SK-N-SH (cell line): Measurements from ENCODE around the gene SMPD3. TPM values are rescaled to one million over a fixed set of nuclear protein-coding genes. Genes with fewer than 3 reads are reported as not detected.

Experiments
- CTCF ChIA-PET: fragments of 300-600, 350-600 bp; formaldehyde crosslinking; extraction: SDS; loops from one replicate; lab custom pipeline; 2021; lab: Yijun Ruan, JAX
- POLR2A ChIA-PET: fragments of 350-600 bp; sonication (Branson Sonifier 250); formaldehyde crosslinking; extraction: SDS; loops from one replicate; lab custom pipeline; 2020; ENCODE audit warnings: antibody characterized with exemption, inconsistent platforms; lab: Yijun Ruan, JAX
- DNase-seq: peaks from one replicate; pipeline ENCODE4 v3.0.0; 2012
- H2AFZ ChIP-seq: fragments of 200-600 bp; sonication (generic); 2 replicates; pipeline ENCODE4 v1.8.1; 2016; ENCODE audit warnings: antibody characterized with exemption, mild to moderate bottlenecking, low read depth
- H3F3A ChIP-seq: fragments of 200-600 bp; sonication (generic); replicated peaks from 2 replicates; pipeline ENCODE3; 2016; ENCODE audit warnings: antibody characterized with exemption, mild to moderate bottlenecking; ENCODE audit not compliant: insufficient read depth
- H3K27ac ChIP-seq, 2 experiments: fragments of 200-500 bp in 1 of 2; fragments of 200-600 bp in 1 of 2; sonication (Bioruptor generic) in 1 of 2; sonication (generic), shearing (Covaris generic) in 1 of 2; 2 replicates each; pipeline versions ENCODE4 v1.5.1 to v1.6.1; 2014 to 2016; ENCODE audit warnings: low read depth in 2 of 2, inconsistent platforms in 1 of 2, low read length in 1 of 2, mild to moderate bottlenecking in 1 of 2, mixed read lengths in 1 of 2
- H3K27me3 ChIP-seq: fragments of 200-600 bp; sonication (generic), shearing (Covaris generic); 2 replicates; pipeline ENCODE4 v1.6.1; 2016; ENCODE audit warnings: mixed run types; ENCODE audit not compliant: insufficient read depth
- H3K36me3 ChIP-seq, 2 experiments: fragments of 200-500 bp in 1 of 2; fragments of 200-600 bp in 1 of 2; sonication (Bioruptor generic) in 1 of 2; sonication (generic) in 1 of 2; replicated peaks in 1 of 2; 2 replicates each; pipeline versions ENCODE3 to v1.5.1; 2014 to 2016; ENCODE audit warnings: low read length in 1 of 2, mild to moderate bottlenecking in 1 of 2; ENCODE audit not compliant: insufficient read depth in 2 of 2, control insufficient read depth in 1 of 2
- H3K4me1 ChIP-seq, 2 experiments: fragments of 200-500 bp in 1 of 2; fragments of 200-600 bp in 1 of 2; sonication (Bioruptor generic) in 1 of 2; sonication (generic), shearing (Covaris generic) in 1 of 2; 2 replicates each; pipeline versions ENCODE4 v1.5.1 to v1.6.1; 2014 to 2016; ENCODE audit warnings: low read depth in 1 of 2, low read length in 1 of 2, mixed run types in 1 of 2; ENCODE audit not compliant: insufficient read depth in 2 of 2, control insufficient read depth in 1 of 2
- H3K4me2 ChIP-seq: fragments of 200-600 bp; sonication (generic), shearing (Covaris generic); 2 replicates; pipeline ENCODE4 v1.6.1; 2017; ENCODE audit warnings: mixed run types
- H3K4me3 ChIP-seq, 2 experiments: fragments of 200-500 bp in 1 of 2; fragments of 200-600 bp in 1 of 2; sonication (Bioruptor generic) in 1 of 2; sonication (generic), shearing (Covaris generic) in 1 of 2; 2 replicates each; pipeline versions ENCODE4 v1.5.1 to v1.8.1; 2014 to 2016; ENCODE audit warnings: low read depth in 2 of 2, inconsistent platforms in 1 of 2, low read length in 1 of 2, mild to moderate bottlenecking in 1 of 2, mixed read lengths in 1 of 2, moderate library complexity in 1 of 2
- H3K79me2 ChIP-seq: fragments of 200-600 bp; sonication (generic); 2 replicates; pipeline ENCODE4 v1.8.1; 2017; ENCODE audit warnings: mild to moderate bottlenecking; ENCODE audit not compliant: insufficient read depth
- H3K9ac ChIP-seq: fragments of 200-600 bp; sonication (generic); 2 replicates; pipeline ENCODE4 v1.6.1; 2017; ENCODE audit warnings: mixed run types
- H3K9me2 ChIP-seq: fragments of 200-600 bp; sonication (generic); 2 replicates; pipeline ENCODE4 v1.6.1; 2017; ENCODE audit warnings: mixed run types
- H3K9me3 ChIP-seq: fragments of 200-600 bp; sonication (generic); 2 replicates; pipeline ENCODE4 v1.6.1; 2017; ENCODE audit warnings: mixed run types, mild to moderate bottlenecking, moderate library complexity
- H4K20me1 ChIP-seq: fragments of 200-600 bp; sonication (generic); 2 replicates; pipeline ENCODE4 v1.6.1; 2017; ENCODE audit warnings: mild to moderate bottlenecking, mixed run types; ENCODE audit not compliant: insufficient read depth
- CHD2 ChIP-seq: fragments of 150-350 bp; IDR thresholded peaks from 2 replicates; pipeline ENCODE4 v1.6.1; 2018; ENCODE audit warnings: low read length; ENCODE audit not compliant: partially characterized antibody
- CTCF ChIP-seq: fragments of 200-600 bp; sonication (generic); IDR thresholded peaks from 2 replicates; pipeline ENCODE4 v1.6.1; 2017; ENCODE audit warnings: antibody characterized with exemption, mild to moderate bottlenecking, moderate library complexity
- ELF1 ChIP-seq: IDR thresholded peaks from 2 replicates; pipeline ENCODE4 v1.4.0; 2012
- FOSL2 ChIP-seq: IDR thresholded peaks from 2 replicates; pipeline ENCODE4 v1.4.0; 2012; ENCODE audit warnings: low read depth, mild to moderate bottlenecking, moderate library complexity, borderline replicate concordance
- FOXM1 ChIP-seq: IDR thresholded peaks from 2 replicates; pipeline ENCODE4 v1.4.0; 2012; ENCODE audit warnings: low read depth, mild to moderate bottlenecking
- GABPA ChIP-seq: IDR thresholded peaks from 2 replicates; pipeline ENCODE4 v1.4.0; 2012; ENCODE audit warnings: low read depth, mild to moderate bottlenecking
- JUND ChIP-seq: IDR thresholded peaks from 2 replicates; pipeline ENCODE4 v1.4.0; 2012
- POLR2AphosphoS5 ChIP-seq: IDR thresholded peaks from 2 replicates; pipeline ENCODE4 v1.6.1; 2012; ENCODE audit warnings: low read depth, low read length
- RCOR1 ChIP-seq: fragments of 150-350 bp; IDR thresholded peaks from 2 replicates; pipeline ENCODE4 v1.6.1; 2017; ENCODE audit warnings: antibody characterized with exemption, low read length
- RFX5 ChIP-seq: IDR thresholded peaks from 2 replicates; pipeline ENCODE4 v1.6.1; 2012; ENCODE audit warnings: mild to moderate bottlenecking, improper control_type of control experiment, low read length
- RXRA ChIP-seq: IDR thresholded peaks from 2 replicates; pipeline ENCODE4 v1.4.0; 2012; ENCODE audit warnings: low read depth, mild to moderate bottlenecking, borderline replicate concordance
- SMC3 ChIP-seq: IDR thresholded peaks from 2 replicates; pipeline ENCODE4 v1.6.1; 2012; ENCODE audit warnings: low read depth, low read length, improper control_type of control experiment
- TEAD4 ChIP-seq: IDR thresholded peaks from 2 replicates; pipeline ENCODE4 v1.4.0; 2012; ENCODE audit warnings: mild to moderate bottlenecking, borderline replicate concordance; ENCODE audit not compliant: insufficient read depth
- USF1 ChIP-seq: IDR thresholded peaks from 2 replicates; pipeline ENCODE4 v1.4.0; 2012; ENCODE audit warnings: low read depth, borderline replicate concordance
- WGBS: methylation state at CpG from one replicate; pipeline ENCODE4 v1.1.6; 2017; ENCODE audit warnings: low lambda C conversion rate; 5-methylcytosine and 5-hydroxymethylcytosine counted together
- polyA plus RNA-seq, 3 experiments: library from polyadenylated mRNA; depleted of rRNA; stranded (reverse); fragments of >200 nt; gene quantifications; 2 replicates each; pipeline ENCODE4 v1.2.3, GENCODE V29; 2012
- TF ChIP-seq, protein P1 (sequence below): fragments of 150-350 bp; IDR thresholded peaks from 2 replicates; pipeline ENCODE4 v1.6.1; 2016; ENCODE audit warnings: mild to moderate bottlenecking, low read depth, low read length
- TF ChIP-seq, protein P2 (sequence below): IDR thresholded peaks from 2 replicates; pipeline ENCODE4; 2012
- TF ChIP-seq, protein P3 (sequence below): IDR thresholded peaks from 2 replicates; pipeline ENCODE4 v1.4.0; 2012; ENCODE audit warnings: low read depth

SMPD3 gene
- polyA plus RNA-seq, 1 of the 3 experiments (the other 2 are of a cell fraction), result 0.38 TPM

GRCh38 chr16:68357521-68357922 lies 90.8 kb downstream of the SMPD3 start:
- POLR2A ChIA-PET, result no interaction called here
- CTCF ChIA-PET, result interaction anchor here (1.4 to 2.6 kb wide), 4 partner anchors 24 to 163 kb away, joined by 4 to 11 read pairs (median 7); no protein-coding TSS in a partner anchor
- WGBS, result 100% methylated on average over 9 of the region's 9 CpGs

More at GRCh38 chr16:68357521-68357922, 90.8 kb downstream of the SMPD3 start:
- Histone ChIP-seq H3K9me3 (no peaks in the 10 kb centered on the region), H3K9me2 (no peaks in the 10 kb centered on the region), H3K4me2 (no peak overlapping the region), H2AFZ (no peak overlapping the region), H3K9ac (no peak overlapping the region), H3K27me3 (no peaks in the 10 kb centered on the region), H3K4me1 (peaks cover 0 to 16% of the 10 kb centered on the region in 2 experiments; a peak in 1 of 4 replicates), H4K20me1 (no peaks in the 10 kb centered on the region), H3F3A (no peaks in the 10 kb centered on the region), H3K27ac (no peak overlapping the region), H3K79me2 (no peaks in the 10 kb centered on the region), H3K4me3 (no peak overlapping the region), H3K36me3 (peaks cover 4 to 36% of the 10 kb centered on the region in 2 experiments)
- TF ChIP-seq, protein P1, sequence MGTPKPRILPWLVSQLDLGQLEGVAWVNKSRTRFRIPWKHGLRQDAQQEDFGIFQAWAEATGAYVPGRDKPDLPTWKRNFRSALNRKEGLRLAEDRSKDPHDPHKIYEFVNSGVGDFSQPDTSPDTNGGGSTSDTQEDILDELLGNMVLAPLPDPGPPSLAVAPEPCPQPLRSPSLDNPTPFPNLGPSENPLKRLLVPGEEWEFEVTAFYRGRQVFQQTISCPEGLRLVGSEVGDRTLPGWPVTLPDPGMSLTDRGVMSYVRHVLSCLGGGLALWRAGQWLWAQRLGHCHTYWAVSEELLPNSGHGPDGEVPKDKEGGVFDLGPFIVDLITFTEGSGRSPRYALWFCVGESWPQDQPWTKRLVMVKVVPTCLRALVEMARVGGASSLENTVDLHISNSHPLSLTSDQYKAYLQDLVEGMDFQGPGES, result no peak
- TF ChIP-seq GABPA (no peak), TEAD4 (no peak), FOSL2 (no peak), SMC3 (no peak), RFX5 (no peak), POLR2AphosphoS5 (no peak), FOXM1 (no peak), ELF1 (no peak), RXRA (no peak), USF1 (no peak), JUND (no peak), RCOR1 (no peak), CHD2 (no peak), CTCF (no peak)
- TF ChIP-seq, protein P2, sequence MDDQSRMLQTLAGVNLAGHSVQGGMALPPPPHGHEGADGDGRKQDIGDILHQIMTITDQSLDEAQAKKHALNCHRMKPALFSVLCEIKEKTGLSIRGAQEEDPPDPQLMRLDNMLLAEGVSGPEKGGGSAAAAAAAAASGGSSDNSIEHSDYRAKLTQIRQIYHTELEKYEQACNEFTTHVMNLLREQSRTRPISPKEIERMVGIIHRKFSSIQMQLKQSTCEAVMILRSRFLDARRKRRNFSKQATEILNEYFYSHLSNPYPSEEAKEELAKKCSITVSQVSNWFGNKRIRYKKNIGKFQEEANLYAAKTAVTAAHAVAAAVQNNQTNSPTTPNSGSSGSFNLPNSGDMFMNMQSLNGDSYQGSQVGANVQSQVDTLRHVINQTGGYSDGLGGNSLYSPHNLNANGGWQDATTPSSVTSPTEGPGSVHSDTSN, result no peak
- TF ChIP-seq, protein P3, sequence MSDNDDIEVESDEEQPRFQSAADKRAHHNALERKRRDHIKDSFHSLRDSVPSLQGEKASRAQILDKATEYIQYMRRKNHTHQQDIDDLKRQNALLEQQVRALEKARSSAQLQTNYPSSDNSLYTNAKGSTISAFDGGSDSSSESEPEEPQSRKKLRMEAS, result no peak
- peak; percentile 14 for DNase-seq
